Measurements from ENCODE around the gene RTRAF.

Gene RTRAF

GRCh38 chr14:51989293-51990234 lies at the start of gene RTRAF:
Gene RTRAF, plus strand, starts transcription at chr14:51989546. Its CDS starts 94 bp downstream, at chr14:51989640.
- peak; percentile 94 for DNase-seq

- DNase-seq: no peak
These were observed 49.5 kb upstream of the RTRAF start for GRCh38 chr14:51939755-51940301.

GRCh38 chr14:51942971-51943370 lies 46.4 kb upstream of the RTRAF start:
- no peak for DNase-seq

- no peak for DNase-seq
These were observed 39.3 kb upstream of the RTRAF start for GRCh38 chr14:51950007-51950406.

GRCh38 chr14:51951656-51952055 lies 37.7 kb upstream of the RTRAF start:
- DNase-seq: no peak

- no peak for DNase-seq
These were observed 35.3 kb upstream of the RTRAF start for GRCh38 chr14:51954031-51954430.

GRCh38 chr14:51954657-51955056 lies 34.7 kb upstream of the RTRAF start:
- no peak for DNase-seq

- no peak for DNase-seq
These were observed 31.4 kb upstream of the RTRAF start for GRCh38 chr14:51957950-51958349.

- no peak for DNase-seq
These were observed 29.4 kb upstream of the RTRAF start for GRCh38 chr14:51959928-51960327.

GRCh38 chr14:51960866-51961265 lies 28.5 kb upstream of the RTRAF start:
- DNase-seq: no peak

GRCh38 chr14:51962711-51963110 lies 26.6 kb upstream of the RTRAF start:
- no peak for DNase-seq

GRCh38 chr14:51963286-51963685 lies 26.1 kb upstream of the RTRAF start:
- DNase-seq: no peak

GRCh38 chr14:51967521-51967920 lies 21.8 kb upstream of the RTRAF start:
- DNase-seq: no peak

GRCh38 chr14:51969852-51970540 lies 19.4 kb upstream of the RTRAF start:
- DNase-seq: no peak

GRCh38 chr14:51972566-51972965 lies 16.8 kb upstream of the RTRAF start:
- DNase-seq: no peak

GRCh38 chr14:51977075-51977474 lies 12.3 kb upstream of the RTRAF start:
- DNase-seq: no peak

GRCh38 chr14:51978681-51979085 lies 10.7 kb upstream of the RTRAF start:
- DNase-seq: no peak

- DNase-seq: peak; percentile 82
These were observed 10.1 kb upstream of the RTRAF start for GRCh38 chr14:51979088-51979709.

- DNase-seq: peak; percentile 10
These were observed 8.0 kb upstream of the RTRAF start for GRCh38 chr14:51981218-51981854.

GRCh38 chr14:51988221-51988620 lies 1.1 kb upstream of the RTRAF start:
- DNase-seq: no peak

- DNase-seq: no peak
These were observed 1.1 kb downstream of the RTRAF start for GRCh38 chr14:51990488-51990887.

- DNase-seq: peak; percentile 37
These were observed 4.1 kb downstream of the RTRAF start for GRCh38 chr14:51993285-51993920.
